H1 (cell line): Measurements from ENCODE around the gene CPTP. TPM values are rescaled to one million over a fixed set of nuclear protein-coding genes. Genes with fewer than 3 reads are reported as not detected.

ENCODE experiments used
- ATF2 ChIP-seq: IDR thresholded peaks from 2 replicates; pipeline ENCODE4 v1.6.1; 2012; ENCODE audit warnings: low read length, inconsistent platforms
- CHD2 ChIP-seq: IDR thresholded peaks from 2 replicates; pipeline ENCODE4 v1.6.1; 2012; ENCODE audit warnings: low read length, improper control_type of control experiment
- EP300 ChIP-seq, 2 experiments: IDR thresholded peaks; 1 replicate in 1 of 2; 2 replicates in 1 of 2; pipeline ENCODE4 v1.6.1; 2011 to 2012; ENCODE audit warnings: low read depth in 2 of 2, low read length in 2 of 2, mild to moderate bottlenecking in 2 of 2, borderline replicate concordance in 1 of 2, inconsistent platforms in 1 of 2, moderate library complexity in 1 of 2
- FOSL1 ChIP-seq: IDR thresholded peaks from 2 replicates; pipeline ENCODE4 v1.6.1; 2011; ENCODE audit warnings: mild to moderate bottlenecking, low read depth, low read length, moderate library complexity; ENCODE audit not compliant: insufficient read depth
- GABPA ChIP-seq: IDR thresholded peaks from 2 replicates; pipeline ENCODE4 v1.6.1; 2011; ENCODE audit warnings: mild to moderate bottlenecking, low read length, moderate library complexity, borderline replicate concordance; ENCODE audit not compliant: insufficient read depth
- HDAC2 ChIP-seq, 2 experiments: fragments of 300-600 bp in 1 of 2; sonication (generic) in 1 of 2; IDR thresholded peaks; 2 replicates each; pipeline ENCODE4 v1.6.1; 2011 to 2012; ENCODE audit warnings: low read depth in 2 of 2, low read length in 2 of 2, mild to moderate bottlenecking in 2 of 2, moderate library complexity in 2 of 2, borderline replicate concordance in 1 of 2, inconsistent platforms in 1 of 2
- KDM4A ChIP-seq: IDR thresholded peaks from one replicate; pipeline ENCODE4 v1.7.1; 2012; ENCODE audit warnings: low read depth, mild to moderate bottlenecking, moderate library complexity, low read length, inconsistent platforms; ENCODE audit not compliant: severe bottlenecking
- KDM5A ChIP-seq: fragments of 200-600 bp; IDR thresholded peaks from 2 replicates; pipeline ENCODE4 v1.7.1; 2012; ENCODE audit warnings: mild to moderate bottlenecking, low read length, inconsistent platforms, mixed read lengths
- MAFK ChIP-seq: IDR thresholded peaks from 2 replicates; pipeline ENCODE4 v1.6.1; 2012; ENCODE audit warnings: low read depth, mild to moderate bottlenecking, improper control_type of control experiment, low read length
- PHF8 ChIP-seq: fragments of 200-600 bp; sonication (generic); conservative IDR thresholded peaks from 2 replicates; pipeline ENCODE4 v1.7.1; 2012; ENCODE audit warnings: low read depth, mild to moderate bottlenecking, inconsistent platforms, low read length, moderate library complexity
- RAD21 ChIP-seq, 2 experiments: IDR thresholded peaks in 1 of 2; conservative IDR thresholded peaks in 1 of 2; 2 replicates each; pipeline ENCODE4 v1.6.1; 2011; ENCODE audit warnings: low read depth in 2 of 2, low read length in 2 of 2, improper control_type of control experiment in 1 of 2, inconsistent platforms in 1 of 2, mild to moderate bottlenecking in 1 of 2, moderate library complexity in 1 of 2
- RBBP5 ChIP-seq: IDR thresholded peaks from 2 replicates; pipeline ENCODE4 v1.7.1; 2012; ENCODE audit warnings: low read depth, mild to moderate bottlenecking, inconsistent platforms, low read length, moderate library complexity, borderline replicate concordance
- RFX5 ChIP-seq: IDR thresholded peaks from 2 replicates; pipeline ENCODE4 v1.6.1; 2011; ENCODE audit warnings: low read depth, low read length, improper control_type of control experiment, borderline replicate concordance
- RNF2 ChIP-seq: fragments of 200-900, 300-1000 bp; sonication (generic); IDR thresholded peaks from 2 replicates; pipeline ENCODE4 v1.7.1; 2016; ENCODE audit warnings: borderline replicate concordance, low read depth, mild to moderate bottlenecking, antibody characterized with exemption, low read length; ENCODE audit not compliant: poor library complexity, severe bottlenecking; ENCODE audit errors: missing control alignments
- RXRA ChIP-seq: IDR thresholded peaks from 2 replicates; pipeline ENCODE4 v1.6.1; 2011; ENCODE audit warnings: low read depth, mild to moderate bottlenecking, low read length, moderate library complexity; ENCODE audit not compliant: insufficient read depth
- SP2 ChIP-seq: IDR thresholded peaks from 2 replicates; pipeline ENCODE4 v1.6.1; 2012; ENCODE audit warnings: mild to moderate bottlenecking, low read length, inconsistent platforms
- SP4 ChIP-seq: IDR thresholded peaks from 2 replicates; pipeline ENCODE4 v1.6.1; 2012; ENCODE audit warnings: low read length, inconsistent platforms
- TCF12 ChIP-seq: IDR thresholded peaks from 2 replicates; pipeline ENCODE4 v1.6.1; 2011; ENCODE audit warnings: low read depth, mild to moderate bottlenecking, low read length
- TEAD4 ChIP-seq: IDR thresholded peaks from 2 replicates; pipeline ENCODE4 v1.6.1; 2012; ENCODE audit warnings: low read depth, low read length, inconsistent platforms, mixed read lengths
- polyA plus RNA-seq, 7 experiments: library from polyadenylated mRNA; depleted of rRNA in 3 of 7; stranded (reverse) in 5 of 7; unstranded in 2 of 7; fragments of >200 nt in 5 of 7; fragments of 200-250 nt in 2 of 7; gene quantifications; 1 replicate in 5 of 7; 2 replicates in 1 of 7; 4 replicates in 1 of 7; pipeline versions ENCODE4 v1.2.1 to v1.2.3, GENCODE V29; 2011 to 2013; ENCODE audit warnings: missing spikeins in 2 of 7, mixed read lengths in 2 of 7
- total RNA-seq: library from RNA; stranded (reverse); fragmentation: NEBNext Ultra II Directional; extraction: Animal tissue kit (Norgen Biotek cat#: 25700); gene quantifications from 2 replicates; pipeline ENCODE4 v1.2.1, GENCODE V29; 2021
- TF ChIP-seq, protein P1 (sequence below): IDR thresholded peaks from 2 replicates; pipeline ENCODE4 v1.6.1; 2012; ENCODE audit warnings: inconsistent platforms

CPTP gene
- total and polyA plus RNA-seq, 2 of the 8 experiments (the other 6 are each of a cell fraction or from before 2014, with no cell fraction given) = 8.1 to 10.6 TPM

DNA sequence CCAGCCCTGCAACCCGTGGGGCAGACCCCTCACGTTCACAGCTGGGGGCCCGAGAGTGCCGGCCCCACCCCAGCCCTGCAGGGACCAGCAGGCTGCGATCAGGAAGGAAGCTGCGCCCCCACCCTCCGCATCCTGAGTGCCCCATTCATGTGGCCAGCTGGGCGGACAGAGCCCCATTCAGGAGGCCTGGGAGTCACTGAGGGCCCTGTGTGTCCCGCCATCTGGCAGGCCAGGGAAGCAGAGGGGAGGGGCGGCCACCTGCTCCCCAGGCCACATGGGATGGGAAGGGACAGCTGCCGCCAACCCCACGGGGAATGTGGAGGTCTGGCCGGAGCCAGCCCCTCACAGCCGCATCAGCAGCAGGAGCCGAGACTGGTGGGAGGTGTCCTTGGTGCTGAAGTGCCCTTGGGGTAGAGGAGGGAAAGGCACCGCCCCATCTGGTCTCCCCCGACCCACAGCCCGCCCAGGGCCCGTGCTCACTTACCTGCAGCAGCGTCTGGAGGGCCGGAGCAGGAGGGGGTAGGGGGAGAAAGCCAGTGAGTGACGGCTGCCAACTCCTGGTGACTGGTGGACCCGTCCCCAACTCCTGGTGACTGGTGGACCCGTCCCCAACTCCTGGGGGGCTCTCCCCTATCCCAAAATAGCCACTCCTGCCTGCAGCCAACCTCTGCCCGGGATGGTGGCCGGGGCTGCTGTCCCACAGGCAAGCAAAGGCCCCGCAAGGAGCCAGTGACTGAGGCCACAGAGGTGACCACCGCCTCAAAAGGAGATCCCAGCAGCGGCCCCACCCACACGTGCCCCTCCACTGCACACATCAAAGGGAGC lies 25.5 kb upstream of the CPTP start (continued):
- TF ChIP-seq KDM4A (no peak), EP300 (IDR thresholded peaks at IDR 0.05; ENCODE audit: borderline replicate concordance in 1 of 2, low read depth in 2 of 2, low read length in 2 of 2) (no peak), CHD2 (no peak), SP2 (no peak), FOSL1 (no peak), RAD21 (IDR thresholded peaks at IDR 0.05 in 1 of 2, conservative IDR thresholded peaks at IDR 0.05 in 1 of 2; ENCODE audit: low read depth in 2 of 2, low read length in 2 of 2) (no peak), RFX5 (no peak), RNF2 (no peak), HDAC2 (IDR thresholded peaks at IDR 0.05; ENCODE audit: borderline replicate concordance in 1 of 2, low read depth in 2 of 2, low read length in 2 of 2) (0 out of 4 replicates have a peak, but pooled peaks of 1 of the 2 experiments have one; percentile 56), ATF2 (no peak), RBBP5 (no peak), RXRA (no peak), TEAD4 (no peak), PHF8 (no peak), SP4 (no peak), GABPA (peak; percentile 71; the same call in 1 of the 2 replicates), MAFK (no peak), TCF12 (no peak), KDM5A (no peak)
- TF ChIP-seq, protein P1, sequence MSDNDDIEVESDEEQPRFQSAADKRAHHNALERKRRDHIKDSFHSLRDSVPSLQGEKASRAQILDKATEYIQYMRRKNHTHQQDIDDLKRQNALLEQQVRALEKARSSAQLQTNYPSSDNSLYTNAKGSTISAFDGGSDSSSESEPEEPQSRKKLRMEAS = peak; percentile 59
